Measurements from ENCODE around the gene ZFAND6. TPM values are rescaled to one million over a fixed set of nuclear protein-coding genes. Genes with fewer than 3 reads are reported as not detected.

ZFAND6 gene
- polyA plus RNA-seq, 3 donors, result 110 to 115 (median 112) TPM

DNA sequence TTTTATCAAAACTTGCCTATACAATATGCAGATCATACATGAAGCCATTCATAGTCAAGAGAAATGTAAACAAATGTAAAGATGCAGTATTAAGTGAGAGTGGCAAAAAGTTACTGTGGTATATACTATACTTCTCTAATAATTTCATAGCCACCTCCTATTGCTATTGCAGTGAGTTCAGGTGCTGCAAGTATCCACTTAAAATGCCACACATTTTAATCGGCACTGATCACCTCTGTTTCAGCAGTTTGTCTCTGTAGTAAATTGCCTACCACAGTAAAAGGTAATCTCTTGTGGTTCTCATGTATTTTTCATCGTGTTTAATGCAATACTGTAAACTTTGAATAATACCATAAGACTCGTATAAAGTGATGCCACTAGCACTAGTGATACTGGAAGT is 72.9 kb downstream of the ZFAND6 start:
- no peak for DNase-seq

DNA sequence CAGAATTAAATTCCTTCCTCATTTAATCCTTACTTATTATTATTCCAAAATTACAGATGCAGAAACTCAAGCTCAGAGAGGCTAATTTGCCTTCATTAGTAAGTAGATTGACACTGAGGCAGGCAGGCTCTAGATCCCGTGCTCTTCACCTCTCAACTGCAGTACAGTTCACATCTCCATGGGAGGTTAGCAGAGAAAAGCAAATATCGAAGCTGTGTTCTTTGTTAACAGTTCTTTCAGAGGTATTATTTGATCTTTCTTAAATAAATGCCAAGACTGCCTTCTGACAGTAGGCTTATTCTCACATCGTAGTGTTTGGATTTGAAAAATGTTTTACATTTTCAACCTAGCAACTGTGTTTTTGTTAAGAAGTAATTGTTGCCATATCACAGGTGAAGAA is 77.4 kb downstream of the ZFAND6 start:
- no peak for DNase-seq

- DNase-seq, result no peak
These were observed 79.5 kb downstream of the ZFAND6 start for GRCh38 chr15:80138961-80139360.

DNA sequence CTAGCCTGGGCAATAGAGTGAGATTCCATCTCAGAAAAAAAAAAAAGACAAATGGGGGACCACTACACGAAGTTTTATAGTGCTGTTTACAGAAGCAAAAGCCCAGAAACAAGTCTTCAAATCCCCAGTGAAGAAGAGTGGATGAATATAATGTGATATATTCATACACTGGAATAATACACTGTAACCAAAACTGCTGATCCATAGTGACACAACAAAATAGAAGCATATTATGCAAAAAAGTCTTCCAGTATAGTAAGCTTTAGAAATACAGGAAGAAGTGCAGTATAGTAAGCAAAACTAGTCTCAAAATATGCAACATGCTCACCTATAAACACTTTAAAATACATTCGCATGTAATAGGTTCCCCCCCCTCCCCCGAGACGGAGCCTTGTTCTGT is 81.4 kb downstream of the ZFAND6 start:
- DNase-seq, result no peak

DNA sequence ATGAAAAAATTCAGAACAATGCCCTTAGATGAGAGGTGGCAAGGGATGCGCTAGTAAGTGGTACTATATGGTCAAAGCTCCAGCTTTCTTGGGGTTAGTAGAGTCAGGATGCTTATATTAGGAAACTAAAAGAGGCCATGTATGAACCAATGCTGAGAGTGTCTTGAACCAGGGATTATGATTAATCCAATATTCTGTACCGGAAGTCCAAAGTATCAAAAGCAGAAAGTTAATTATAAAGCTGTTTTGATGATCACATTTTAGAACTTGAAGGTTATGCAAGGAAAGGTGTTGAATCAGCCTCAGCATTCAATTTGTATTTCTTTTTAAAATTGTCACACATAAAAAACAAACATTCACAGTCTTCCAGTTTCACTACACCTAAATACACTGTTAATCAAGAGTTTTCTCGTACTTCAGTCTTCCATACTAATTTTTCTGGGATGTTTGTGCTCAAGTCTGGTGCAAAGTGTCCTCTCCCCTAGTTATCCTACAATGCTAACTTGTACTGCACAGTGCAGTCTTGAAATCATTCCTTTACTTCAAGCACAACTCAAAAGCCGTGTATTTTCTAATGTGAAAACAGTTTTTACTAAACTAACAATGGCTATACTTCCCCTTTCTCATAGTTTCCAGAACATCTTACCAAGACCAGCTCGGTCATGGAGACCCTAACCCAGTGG is 82.6 kb downstream of the ZFAND6 start:
- no peak for DNase-seq

GRCh38 chr15:80142646-80143045 is 83.2 kb downstream of the ZFAND6 start:
- no peak for DNase-seq

DNA sequence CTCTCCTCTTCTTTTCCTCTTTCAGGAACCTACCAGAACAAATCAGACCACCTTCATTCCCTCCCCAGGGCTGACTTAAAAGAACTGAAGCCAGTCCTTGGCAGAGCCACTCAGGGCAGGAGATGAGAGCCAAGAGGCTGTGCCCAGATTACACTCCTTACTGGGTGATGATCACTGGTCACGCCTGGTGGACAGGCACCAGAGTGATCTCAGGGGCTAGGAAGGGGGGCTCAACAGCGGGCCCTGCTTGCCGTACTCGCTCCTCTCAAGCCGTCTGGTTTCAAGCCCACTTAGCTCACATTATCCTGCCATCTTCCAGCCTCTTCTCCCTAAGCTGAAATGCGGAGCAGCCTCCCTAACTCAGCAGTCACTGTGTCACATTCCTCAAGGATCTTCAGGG is 91.7 kb downstream of the ZFAND6 start:
- no peak for DNase-seq

DNA sequence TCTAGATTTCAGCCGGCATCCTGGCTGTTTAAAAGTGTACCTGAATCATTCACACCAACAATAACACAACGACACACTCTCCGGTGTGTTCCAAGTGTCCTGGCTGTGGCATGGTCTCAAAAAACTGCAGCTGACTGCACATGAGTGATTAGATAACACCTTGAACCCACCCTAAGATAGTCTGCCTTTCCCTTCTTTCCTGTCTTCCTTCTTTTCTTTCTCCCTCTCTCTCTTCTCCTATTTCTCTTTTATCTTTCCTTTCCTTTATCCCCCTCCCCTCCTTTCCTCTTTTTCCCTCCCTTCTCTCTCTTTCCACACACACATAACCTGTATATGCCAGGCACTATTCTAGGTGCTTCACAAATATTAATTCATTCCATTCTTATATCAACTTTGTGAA is 92.1 kb downstream of the ZFAND6 start:
- no peak for DNase-seq

GRCh38 chr15:80152180-80152895 is 92.9 kb downstream of the ZFAND6 start:
- peak; percentile 90 for DNase-seq

- DNase-seq, result peak; percentile 42
These were observed 93.7 kb downstream of the ZFAND6 start, which contains the start of gene FAH for GRCh38 chr15:80152896-80153876. FAH (plus strand) TSS chr15:80152999; CDS start chr15:80153055, 56 bp downstream.

- DNase-seq, result no peak
These were observed 94.4 kb downstream of the ZFAND6 start for GRCh38 chr15:80153900-80154299.

DNA sequence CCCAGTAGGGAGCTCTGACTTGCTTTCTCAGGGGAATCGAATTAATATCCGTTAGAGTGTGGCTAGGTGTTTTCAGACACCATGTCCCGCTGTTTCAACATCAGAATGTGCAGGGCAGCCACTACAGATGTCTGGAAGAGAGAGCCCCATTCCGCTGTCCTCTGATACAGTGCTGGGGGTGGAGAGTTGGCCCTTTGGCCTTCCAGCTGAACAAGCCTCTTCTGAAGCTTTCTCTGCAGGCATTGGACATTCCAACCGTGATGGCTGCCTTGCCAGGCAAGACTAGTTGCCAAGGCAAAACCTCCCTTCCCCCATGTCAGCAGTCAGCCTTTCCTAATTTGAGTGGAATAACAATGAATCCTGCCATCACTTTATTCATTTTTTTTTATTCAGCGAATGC is 94.9 kb downstream of the ZFAND6 start:
- no peak for DNase-seq

DNA sequence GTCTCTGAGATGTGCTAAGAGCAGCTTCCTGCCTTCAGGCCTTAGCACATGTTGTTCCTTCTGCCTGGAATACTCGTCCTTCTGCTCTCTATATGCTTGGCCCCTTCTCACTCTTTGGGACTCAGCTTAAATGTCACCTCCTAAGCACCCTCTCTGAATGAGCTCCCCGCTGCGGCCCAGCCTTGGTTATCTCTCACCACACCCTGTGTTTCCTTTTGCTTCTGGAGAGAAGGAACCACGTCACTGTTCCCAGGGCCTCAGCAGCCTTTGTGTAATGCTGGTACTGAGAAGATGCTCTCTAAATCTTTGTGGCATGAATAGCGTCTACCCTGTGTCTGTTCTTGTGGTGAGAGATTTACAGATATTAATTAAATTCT is 95.5 kb downstream of the ZFAND6 start:
- no peak for DNase-seq

- peak; percentile 24 for DNase-seq
These were observed 96.1 kb downstream of the ZFAND6 start for GRCh38 chr15:80155378-80156175.

- DNase-seq, result no peak
These were observed 96.8 kb downstream of the ZFAND6 start for GRCh38 chr15:80156176-80156720.

- DNase-seq, result no peak
These were observed 97.7 kb downstream of the ZFAND6 start for GRCh38 chr15:80157215-80157614.

DNA sequence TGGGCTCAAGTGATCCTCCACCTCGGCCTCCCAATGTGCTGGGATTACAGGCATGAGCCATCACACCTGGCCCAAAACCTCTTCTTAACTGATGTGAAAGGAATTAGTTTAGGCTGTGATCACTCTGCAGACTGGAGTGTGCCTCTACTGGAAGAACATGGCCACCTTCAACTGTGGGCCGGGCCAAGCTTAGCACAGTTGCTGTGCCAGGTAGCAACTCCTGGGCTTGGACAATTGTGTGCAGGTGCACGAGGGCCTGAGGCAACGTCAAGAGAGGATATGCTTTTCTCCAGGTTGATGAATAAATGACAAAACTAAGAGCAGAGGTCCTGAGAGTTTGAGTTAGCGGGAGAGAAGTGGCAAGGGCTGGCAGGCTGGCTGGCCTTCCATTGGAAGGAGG is 99.8 kb downstream of the ZFAND6 start:
- no peak for DNase-seq

- DNase-seq, result no peak
These were observed 100.5 kb downstream of the ZFAND6 start for GRCh38 chr15:80159811-80160569.

- peak; percentile 16 for DNase-seq
These were observed 101.2 kb downstream of the ZFAND6 start for GRCh38 chr15:80160570-80161156.

- no peak for DNase-seq
These were observed 102.1 kb downstream of the ZFAND6 start for GRCh38 chr15:80161468-80162016.

Data from renal pelvis (tissue), 4 donors.